Activated B cell treated with CpG ODN at 0.5 μM for 24 hours (primary cell): ENCODE measurements around the gene SPATA32. TPM values are rescaled to one million over a fixed set of nuclear protein-coding genes. Genes with fewer than 3 reads are reported as not detected.

Experiments
- ATAC-seq: fragments of 200-7000 bp; cut with Tn5 transposase; one replicate; pipeline ENCODE4 v1.10.0; 2021; ENCODE audit warnings: low read depth, mild to moderate bottlenecking, moderate library complexity
- CTCF ChIA-PET: fragments of 350-600 bp; sonication (Branson Sonifier 250); formaldehyde crosslinking; loops from one replicate; lab custom pipeline; 2021; ENCODE audit warnings: antibody characterized with exemption; lab: Charles Lee
- POLR2A ChIA-PET: fragments of 350-600 bp; sonication (Branson Sonifier 250); formaldehyde crosslinking; loops from one replicate; lab custom pipeline; 2021; ENCODE audit warnings: antibody characterized with exemption; lab: Charles Lee
- DNase-seq: peaks from one replicate; pipeline ENCODE4 v3.0.0; 2022
- H3K27ac Mint-ChIP-seq: one replicate; pipeline ENCODE4 v1.8.0; 2020; ENCODE audit warnings: mixed read lengths
- H3K27me3 Mint-ChIP-seq: one replicate; pipeline ENCODE4 v1.8.0; 2021; ENCODE audit warnings: mixed read lengths
- H3K36me3 Mint-ChIP-seq: one replicate; pipeline ENCODE4 v1.8.0; 2021; ENCODE audit warnings: low read depth, mixed read lengths
- H3K4me1 Mint-ChIP-seq: one replicate; pipeline ENCODE4 v1.8.0; 2021; ENCODE audit warnings: mixed read lengths
- H3K4me3 Mint-ChIP-seq: one replicate; pipeline ENCODE4 v1.8.0; 2020; ENCODE audit warnings: mild to moderate bottlenecking, mixed read lengths
- H3K9me3 Mint-ChIP-seq: one replicate; pipeline ENCODE4 v1.8.0; 2020; ENCODE audit warnings: mixed read lengths
- intact Hi-C: fragments of 100-400 bp; cut with micrococcal nuclease; formaldehyde crosslinking; loops from one replicate; pipeline ENCODE4 v1.15.1; 2024
- total RNA-seq: library from RNA; stranded (reverse); gene quantifications from 2 replicates; pipeline ENCODE4 v1.2.3, GENCODE V29; 2022
- TF ChIP-seq, protein P1 (sequence below): fragments of 200-600 bp; IDR thresholded peaks from one replicate; pipeline ENCODE4 v1.8.0; 2022; ENCODE audit warnings: antibody characterized with exemption, mild to moderate bottlenecking

SPATA32 gene
- total RNA-seq, 1 donor from 2014 or later, result 0.27 TPM

DNA sequence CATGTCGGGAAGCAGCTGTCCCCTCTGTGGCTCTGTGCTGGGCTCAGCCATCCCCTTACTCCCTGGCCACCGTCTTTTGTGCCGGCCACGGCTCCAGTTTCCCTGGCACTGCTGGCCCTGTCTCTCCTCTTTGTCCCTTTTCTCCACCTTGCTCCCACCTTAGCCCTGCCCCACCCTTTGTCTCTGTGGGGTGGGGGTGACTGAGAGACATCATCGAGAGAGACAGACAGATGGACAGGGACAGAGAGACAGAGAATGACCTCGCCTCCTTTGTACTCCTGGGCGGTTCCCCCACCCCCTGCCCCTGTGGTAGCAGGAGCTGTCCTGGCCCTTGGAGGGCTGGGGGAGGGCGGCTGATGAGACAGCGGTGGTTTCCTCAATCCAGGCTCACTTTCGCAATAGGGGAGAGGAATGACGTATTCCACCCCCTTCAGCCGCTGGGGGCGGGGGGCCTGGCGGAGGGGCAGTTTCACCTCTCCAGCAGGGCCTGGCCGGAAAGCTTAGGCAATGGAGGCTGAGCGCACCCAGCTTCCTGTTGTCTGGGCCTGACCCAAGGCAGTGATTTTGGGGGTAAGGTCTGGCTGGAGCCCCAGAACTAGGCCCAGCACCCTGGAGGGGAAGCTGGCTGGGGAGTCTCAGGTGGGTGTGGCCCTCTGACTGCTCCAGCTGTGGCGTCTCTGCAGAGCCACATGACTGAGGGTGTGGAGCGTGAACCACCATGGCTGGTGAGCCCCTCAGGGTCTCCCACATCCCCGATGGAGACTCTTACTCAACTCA is 32.9 kb downstream of the SPATA32 start:
- ChIA-PET CTCF (interaction anchor here (1.1 to 6.9 kb wide), 5 partner anchors 9 to 156 kb away, joined by 3 to 174 read pairs (median 9); partner anchors contain the start of genes ACBD4 and FMNL1), POLR2A (interaction anchor here (0.7 to 12.5 kb wide), 16 partner anchors 7 to 453 kb away, joined by 3 to 378 read pairs (median 6); partner anchors contain the start of genes ACBD4, FMNL1, HEXIM1 and HEXIM2)
- Mint-ChIP-seq H3K4me1 (peaks cover 97% of the 10 kb centered on the region), H3K27me3 (no peaks in the 10 kb centered on the region), H3K9me3 (no peaks in the 10 kb centered on the region), H3K27ac (peak overlapping the region; percentile 99), H3K36me3 (peaks cover 38% of the 10 kb centered on the region), H3K4me3 (peak overlapping the region; percentile 79)
- ATAC-seq (peak; percentile 45), DNase-seq (peak; percentile 84)
- TF ChIP-seq, protein P1, sequence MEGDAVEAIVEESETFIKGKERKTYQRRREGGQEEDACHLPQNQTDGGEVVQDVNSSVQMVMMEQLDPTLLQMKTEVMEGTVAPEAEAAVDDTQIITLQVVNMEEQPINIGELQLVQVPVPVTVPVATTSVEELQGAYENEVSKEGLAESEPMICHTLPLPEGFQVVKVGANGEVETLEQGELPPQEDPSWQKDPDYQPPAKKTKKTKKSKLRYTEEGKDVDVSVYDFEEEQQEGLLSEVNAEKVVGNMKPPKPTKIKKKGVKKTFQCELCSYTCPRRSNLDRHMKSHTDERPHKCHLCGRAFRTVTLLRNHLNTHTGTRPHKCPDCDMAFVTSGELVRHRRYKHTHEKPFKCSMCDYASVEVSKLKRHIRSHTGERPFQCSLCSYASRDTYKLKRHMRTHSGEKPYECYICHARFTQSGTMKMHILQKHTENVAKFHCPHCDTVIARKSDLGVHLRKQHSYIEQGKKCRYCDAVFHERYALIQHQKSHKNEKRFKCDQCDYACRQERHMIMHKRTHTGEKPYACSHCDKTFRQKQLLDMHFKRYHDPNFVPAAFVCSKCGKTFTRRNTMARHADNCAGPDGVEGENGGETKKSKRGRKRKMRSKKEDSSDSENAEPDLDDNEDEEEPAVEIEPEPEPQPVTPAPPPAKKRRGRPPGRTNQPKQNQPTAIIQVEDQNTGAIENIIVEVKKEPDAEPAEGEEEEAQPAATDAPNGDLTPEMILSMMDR, result no peak
- intact Hi-C loops, result loop anchor here (1.0 to 5.0 kb wide), 4 partner anchors 10 to 882 kb away; partner anchors contain the start of genes GRN and HEXIM1

DNA sequence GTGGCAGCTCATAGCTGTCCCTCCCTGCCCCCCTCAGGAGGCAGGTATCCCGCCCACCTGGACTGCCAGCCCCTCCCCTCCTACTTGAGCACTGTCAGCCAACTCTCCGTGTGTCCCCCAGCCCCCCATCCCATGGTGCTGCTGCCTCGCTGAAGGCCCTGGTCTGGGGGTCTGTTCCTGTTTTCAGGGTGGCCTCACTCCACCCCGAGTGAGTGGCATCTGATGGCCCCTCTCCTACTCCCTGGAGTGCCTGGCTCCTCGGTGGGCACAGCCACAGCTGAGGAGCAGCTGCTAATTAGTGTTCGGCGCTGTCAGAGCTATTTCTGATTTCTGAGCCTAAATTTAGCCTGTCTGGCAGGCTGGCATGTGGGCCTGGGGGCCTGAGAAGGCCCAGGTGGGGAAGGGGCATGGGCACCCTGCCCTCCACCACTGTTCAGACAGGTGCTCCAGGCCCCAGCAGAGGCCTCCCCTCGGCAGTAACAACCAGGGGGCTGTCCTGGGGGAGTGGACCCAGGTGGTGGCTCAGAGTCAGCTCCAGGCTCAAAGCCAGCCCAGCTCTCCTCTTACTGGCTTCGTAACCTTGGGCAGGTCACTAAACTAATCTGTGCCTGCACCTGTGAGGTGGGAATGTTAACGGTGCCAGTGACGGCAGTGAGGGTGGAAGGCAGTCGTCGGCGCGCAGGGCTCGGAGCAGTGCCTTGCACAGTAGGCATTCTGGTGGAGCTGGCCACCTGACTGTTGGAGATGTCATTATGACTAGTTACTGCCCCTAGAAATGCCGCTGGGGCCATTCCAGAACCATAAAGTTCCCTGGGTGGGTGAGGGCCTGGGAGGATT is 33.8 kb downstream of the SPATA32 start:
- Mint-ChIP-seq H3K27me3 (no peaks in the 10 kb centered on the region), H3K4me3 (peak overlapping the region; percentile 79), H3K27ac (peak overlapping the region; percentile 99), H3K9me3 (no peaks in the 10 kb centered on the region), H3K36me3 (peaks cover 37% of the 10 kb centered on the region), H3K4me1 (peaks cover 98% of the 10 kb centered on the region)
- ChIA-PET CTCF (interaction anchor here (1.4 to 6.9 kb wide), 3 partner anchors 8 to 157 kb away, joined by 5 to 174 read pairs (median 9); partner anchors contain the start of genes ACBD4 and FMNL1), POLR2A (interaction anchor here (0.8 to 12.5 kb wide), 8 partner anchors 6 to 452 kb away, joined by 3 to 378 read pairs (median 34); partner anchors contain the start of genes FMNL1, HEXIM1, HEXIM2 and MAP3K14)
- TF ChIP-seq, protein P1, result no peak
- DNase-seq (no peak), ATAC-seq (no peak)
- intact Hi-C loops, result loop anchor here (2.0 to 5.0 kb wide), 2 partner anchors 201 to 881 kb away; partner anchors contain the start of gene GRN

- no peaks in the 10 kb centered on the region for H3K9me3 Mint-ChIP-seq
- peak; percentile 55 for DNase-seq
- peak overlapping the region; percentile 99 for H3K4me3 Mint-ChIP-seq
- intact Hi-C loops, result loop anchor here (2.0 to 5.0 kb wide), 2 partner anchors 201 to 880 kb away; partner anchors contain the start of gene GRN
- TF ChIP-seq, protein P1, result no peak
- H3K27ac Mint-ChIP-seq, result peak overlapping the region; percentile 99
- ChIA-PET POLR2A (interaction anchor here (0.8 to 12.5 kb wide), 13 partner anchors 6 to 358 kb away, joined by 3 to 378 read pairs (median 28); partner anchors contain the start of genes FMNL1, HEXIM1, HEXIM2 and MAP3K14), CTCF (interaction anchor here (0.8 to 11.7 kb wide), 3 partner anchors 7 to 158 kb away, joined by 3 to 203 read pairs (median 174); partner anchors contain the start of gene FMNL1)
- H3K36me3 Mint-ChIP-seq, result peaks cover 34% of the 10 kb centered on the region
- no peaks in the 10 kb centered on the region for H3K27me3 Mint-ChIP-seq
- H3K4me1 Mint-ChIP-seq, result peaks cover 97% of the 10 kb centered on the region
- peak; percentile 6 for ATAC-seq
These were observed 34.6 kb downstream of the SPATA32 start for GRCh38 chr17:45227101-45227925.

GRCh38 chr17:45226576-45226975 is 35.3 kb downstream of the SPATA32 start:
- H3K27me3 Mint-ChIP-seq, result no peaks in the 10 kb centered on the region
- intact Hi-C loops, result loop anchor here (1.0 to 5.0 kb wide), 4 partner anchors 9 to 879 kb away; partner anchors contain the start of genes GRN and MAP3K14
- ChIA-PET POLR2A (interaction anchor here (0.6 to 10.0 kb wide), 23 partner anchors 7 to 723 kb away, joined by 3 to 378 read pairs (median 5); partner anchors contain the start of genes ACBD4, ARHGAP27, GPATCH8 and HEXIM1), CTCF (interaction anchor here (0.8 to 11.7 kb wide), 7 partner anchors 10 to 158 kb away, joined by 3 to 203 read pairs (median 4); partner anchors contain the start of genes ACBD4 and MAP3K14)
- peak overlapping the region; percentile 99 for H3K27ac Mint-ChIP-seq
- TF ChIP-seq, protein P1, result no peak
- H3K4me1 Mint-ChIP-seq, result peaks cover 89% of the 10 kb centered on the region
- ATAC-seq (no peak), DNase-seq (no peak)
- H3K36me3 Mint-ChIP-seq, result peaks cover 29% of the 10 kb centered on the region
- no peaks in the 10 kb centered on the region for H3K9me3 Mint-ChIP-seq
- peak overlapping the region; percentile 99 for H3K4me3 Mint-ChIP-seq
